ENCODE measurements around the gene SYNRG. TPM values are rescaled to one million over a fixed set of nuclear protein-coding genes. Genes with fewer than 3 reads are reported as not detected.

SYNRG gene
- total RNA-seq, 3 donors from 2014 or later (not counting 1 experiment from before 2014, with no cell fraction given): 82.1 to 137 (median 88.2) TPM

DNA sequence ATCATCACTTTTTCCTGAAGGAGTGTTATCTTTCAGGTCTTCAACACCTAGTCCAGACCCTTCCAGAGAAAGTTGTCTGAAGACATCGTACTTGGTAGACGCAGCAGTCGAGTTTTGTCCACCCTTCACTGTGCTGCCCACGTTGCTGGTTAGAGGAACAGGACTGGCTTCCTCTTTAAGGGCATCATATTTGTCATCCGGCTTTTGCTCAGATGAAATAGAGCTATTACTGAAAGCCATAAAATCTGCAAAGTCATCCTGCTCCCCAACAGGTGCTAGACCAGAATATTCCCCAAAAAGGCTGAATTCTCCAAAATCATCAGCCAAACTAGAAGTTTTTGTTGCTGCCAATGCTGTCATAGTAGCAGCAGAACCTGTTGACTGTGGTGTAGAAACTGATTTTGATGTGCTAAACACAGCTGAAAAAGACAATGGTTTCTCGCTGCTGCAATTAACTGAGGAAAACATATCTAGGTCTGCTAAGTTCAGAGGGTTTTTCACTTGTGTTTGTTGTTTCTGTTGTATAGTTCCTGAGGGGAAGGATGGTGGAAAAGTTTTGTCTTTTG lies 55.7 kb downstream of the SYNRG start:
- Mint-ChIP-seq H3K27ac (peak overlapping the region; percentile 64 to 67), H3K4me1 (peaks cover 36 to 40% of the 10 kb centered on the region in 2 donors), H3K4me3 (no peak overlapping the region), H3K36me3 (peaks cover 6% of the 10 kb centered on the region), H3K9me3 (no peaks in the 10 kb centered on the region), H3K27me3 (ENCODE audit: low read depth in 2 of 2) (no peaks in the 10 kb centered on the region)
- H3K4me1 ChIP-seq (ENCODE audit: control insufficient read depth, insufficient read depth, low read length): no peaks in the 10 kb centered on the region
- DNase-seq (no peak), ATAC-seq (no peak)
- H3K27me3 ChIP-seq (ENCODE audit: control insufficient read depth, insufficient read depth, low read length): no peaks in the 10 kb centered on the region
- H3K9me3 ChIP-seq (ENCODE audit: control insufficient read depth, insufficient read depth, low read length): no peaks in the 10 kb centered on the region
- 62% methylated on average over 6 of the region's 6 CpGs for WGBS (ENCODE audit: insufficient coverage)
- H3K36me3 ChIP-seq (ENCODE audit: control insufficient read depth, insufficient read depth, low read length): peaks cover 71% of the 10 kb centered on the region
- no peak overlapping the region for H3K27ac ChIP-seq (ENCODE audit: low read length)
- TF ChIP-seq CTCF (IDR thresholded peaks at IDR 0.05): no peak
- intact Hi-C loops (cut with micrococcal nuclease): no loop called here
- H3K4me3 ChIP-seq (ENCODE audit: low read length): no peak overlapping the region

DNA sequence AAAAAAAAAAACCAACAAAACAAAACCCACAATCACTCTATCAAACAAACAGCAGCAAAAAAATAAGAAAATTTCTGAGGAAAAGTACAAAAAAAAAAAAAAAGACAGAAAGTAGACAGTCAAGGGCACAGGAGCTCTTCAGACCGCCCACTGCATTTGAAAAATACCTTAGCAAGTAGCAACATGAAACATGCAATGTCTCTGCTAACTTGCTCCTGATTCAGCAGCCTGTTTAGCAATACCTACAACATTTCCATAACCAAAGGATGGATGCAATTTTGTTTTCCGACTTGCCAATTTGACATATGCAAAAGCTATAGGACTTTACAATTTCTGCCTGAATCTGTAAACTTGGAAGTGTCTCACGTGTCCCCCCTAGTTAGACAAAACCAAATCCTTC lies 57.4 kb downstream of the SYNRG start:
- intact Hi-C loops (cut with micrococcal nuclease): no loop called here
- H3K4me3 Mint-ChIP-seq: no peak overlapping the region
- H3K4me1 ChIP-seq (ENCODE audit: control insufficient read depth, insufficient read depth, low read length): no peaks in the 10 kb centered on the region
- ATAC-seq (no peak), DNase-seq (no peak)
- H3K27ac ChIP-seq (ENCODE audit: low read length): no peak overlapping the region
- H3K36me3 ChIP-seq (ENCODE audit: control insufficient read depth, insufficient read depth, low read length): peaks cover 59% of the 10 kb centered on the region
- H3K9me3 ChIP-seq (ENCODE audit: control insufficient read depth, insufficient read depth, low read length): no peaks in the 10 kb centered on the region
- H3K9me3 Mint-ChIP-seq: no peaks in the 10 kb centered on the region
- TF ChIP-seq CTCF (IDR thresholded peaks at IDR 0.05): no peak
- peak overlapping the region; percentile 64 to 67 for H3K27ac Mint-ChIP-seq
- peaks cover 6% of the 10 kb centered on the region for H3K36me3 Mint-ChIP-seq
- H3K27me3 Mint-ChIP-seq (ENCODE audit: low read depth in 2 of 2): no peaks in the 10 kb centered on the region
- H3K27me3 ChIP-seq (ENCODE audit: control insufficient read depth, insufficient read depth, low read length): no peaks in the 10 kb centered on the region
- H3K4me3 ChIP-seq (ENCODE audit: low read length): no peak overlapping the region
- peaks cover 40 to 45% of the 10 kb centered on the region in 2 donors for H3K4me1 Mint-ChIP-seq
- 96% methylated on average over 2 of the region's 3 CpGs for WGBS (ENCODE audit: insufficient coverage)

DNA sequence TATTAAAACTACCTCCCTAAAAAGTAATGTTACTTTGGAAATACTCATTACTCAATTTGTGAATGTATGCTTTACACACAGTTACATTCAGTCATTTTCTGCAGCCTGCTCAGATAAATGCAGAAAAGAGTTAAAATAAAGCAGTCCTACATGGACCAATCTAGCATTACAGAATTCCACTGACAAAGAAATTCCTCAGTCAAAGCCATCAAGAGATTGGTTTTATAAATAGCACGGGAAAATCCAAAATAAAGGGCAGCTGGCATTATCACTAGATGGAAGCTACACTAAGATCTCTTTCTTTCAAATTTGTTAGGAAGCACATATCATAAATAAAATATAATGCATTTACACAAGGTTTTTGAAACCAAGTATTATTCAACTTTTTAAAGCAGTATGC lies 61.2 kb downstream of the SYNRG start:
- Mint-ChIP-seq H3K4me1 (peaks cover 44 to 50% of the 10 kb centered on the region in 2 donors), H3K27ac (no peak overlapping the region), H3K36me3 (peaks cover 6% of the 10 kb centered on the region), H3K27me3 (ENCODE audit: low read depth in 2 of 2) (no peaks in the 10 kb centered on the region), H3K9me3 (no peaks in the 10 kb centered on the region), H3K4me3 (no peak overlapping the region)
- no peaks in the 10 kb centered on the region for H3K9me3 ChIP-seq (ENCODE audit: control insufficient read depth, insufficient read depth, low read length)
- H3K27ac ChIP-seq (ENCODE audit: low read length): no peak overlapping the region
- H3K36me3 ChIP-seq (ENCODE audit: control insufficient read depth, insufficient read depth, low read length): peaks cover 60% of the 10 kb centered on the region
- H3K4me1 ChIP-seq (ENCODE audit: control insufficient read depth, insufficient read depth, low read length): no peaks in the 10 kb centered on the region
- H3K4me3 ChIP-seq (ENCODE audit: low read length): no peak overlapping the region
- H3K27me3 ChIP-seq (ENCODE audit: control insufficient read depth, insufficient read depth, low read length): no peaks in the 10 kb centered on the region
- WGBS (ENCODE audit: insufficient coverage): 71% methylated on average over 1 of the region's 1 CpG
- DNase-seq: no peak
- TF ChIP-seq CTCF (IDR thresholded peaks at IDR 0.05): no peak
- intact Hi-C loops (cut with micrococcal nuclease): loop anchor here (5.0 kb wide), 1 partner anchor 59 kb away; the partner anchor contains the start of gene SYNRG
- ATAC-seq: no peak

GRCh38 chr17:37546302-37546701 lies 62.9 kb downstream of the SYNRG start:
- intact Hi-C loops (cut with micrococcal nuclease): loop anchor here (5.0 kb wide), 1 partner anchor 61 kb away; the partner anchor contains the start of gene SYNRG
- Histone ChIP-seq H3K4me3 (ENCODE audit: low read length) (no peak overlapping the region), H3K36me3 (ENCODE audit: control insufficient read depth, insufficient read depth, low read length) (peaks cover 69% of the 10 kb centered on the region), H3K4me1 (ENCODE audit: control insufficient read depth, insufficient read depth, low read length) (no peaks in the 10 kb centered on the region), H3K9me3 (ENCODE audit: control insufficient read depth, insufficient read depth, low read length) (no peaks in the 10 kb centered on the region), H3K27ac (ENCODE audit: low read length) (no peak overlapping the region), H3K27me3 (ENCODE audit: control insufficient read depth, insufficient read depth, low read length) (no peaks in the 10 kb centered on the region)
- ATAC-seq: no peak
- Mint-ChIP-seq H3K4me3 (no peak overlapping the region), H3K36me3 (no peaks in the 10 kb centered on the region), H3K4me1 (peaks cover 27 to 33% of the 10 kb centered on the region in 2 donors), H3K9me3 (no peaks in the 10 kb centered on the region), H3K27ac (peak overlapping the region; percentile 37 to 67), H3K27me3 (ENCODE audit: low read depth in 2 of 2) (no peaks in the 10 kb centered on the region)
- no peak for TF ChIP-seq CTCF (IDR thresholded peaks at IDR 0.05)
- no peak for DNase-seq
- 97% methylated on average over 3 of the region's 3 CpGs for WGBS (ENCODE audit: insufficient coverage)
